Parathyroid adenoma (tissue), 2 donors: ENCODE results near the gene HES4.

Source experiments
- H2AFZ ChIP-seq: fragments of 300-600 bp; sonication (generic); one replicate; pipeline ENCODE4 v1.7.0; 2017; ENCODE audit warnings: antibody characterized with exemption, mild to moderate bottlenecking
- H3K27ac ChIP-seq: fragments of 300-600 bp; sonication (generic); one replicate; pipeline ENCODE4 v1.7.0; 2017
- H3K27me3 ChIP-seq: fragments of 300-600 bp; sonication (generic); one replicate; pipeline ENCODE4 v1.7.0; 2017; ENCODE audit warnings: low read length; ENCODE audit not compliant: control insufficient read depth, insufficient read depth
- H3K36me3 ChIP-seq: fragments of 300-600 bp; sonication (generic); one replicate; pipeline ENCODE4 v1.7.0; 2017; ENCODE audit warnings: low read length; ENCODE audit not compliant: control insufficient read depth, insufficient read depth
- H3K4me1 ChIP-seq: fragments of 300-600 bp; sonication (generic); one replicate; pipeline ENCODE4 v1.7.0; 2017; ENCODE audit warnings: control low read depth
- H3K4me2 ChIP-seq: fragments of 300-600 bp; sonication (generic); one replicate; pipeline ENCODE4 v1.7.0; 2017; ENCODE audit warnings: low read length
- H3K4me3 ChIP-seq: fragments of 300-600 bp; sonication (generic); one replicate; pipeline ENCODE4 v1.7.0; 2017; ENCODE audit warnings: low read depth, low read length
- H3K79me2 ChIP-seq: fragments of 300-600 bp; sonication (generic); one replicate; pipeline ENCODE4 v1.7.0; 2017; ENCODE audit warnings: control low read depth
- H3K9ac ChIP-seq: fragments of 300-600 bp; sonication (generic); one replicate; pipeline ENCODE4 v1.7.0; 2017; ENCODE audit warnings: mild to moderate bottlenecking
- H3K9me3 ChIP-seq: fragments of 300-600 bp; sonication (generic); one replicate; pipeline ENCODE4 v1.7.0; 2017; ENCODE audit warnings: low read length; ENCODE audit not compliant: control insufficient read depth
- CTCF ChIP-seq: fragments of 300-600 bp; sonication (generic); IDR thresholded peaks from one replicate; pipeline ENCODE4 v1.7.0; 2017; ENCODE audit warnings: antibody characterized with exemption, mild to moderate bottlenecking
- donor health status: primary hyperparathyroidism.

HES4 gene

DNA sequence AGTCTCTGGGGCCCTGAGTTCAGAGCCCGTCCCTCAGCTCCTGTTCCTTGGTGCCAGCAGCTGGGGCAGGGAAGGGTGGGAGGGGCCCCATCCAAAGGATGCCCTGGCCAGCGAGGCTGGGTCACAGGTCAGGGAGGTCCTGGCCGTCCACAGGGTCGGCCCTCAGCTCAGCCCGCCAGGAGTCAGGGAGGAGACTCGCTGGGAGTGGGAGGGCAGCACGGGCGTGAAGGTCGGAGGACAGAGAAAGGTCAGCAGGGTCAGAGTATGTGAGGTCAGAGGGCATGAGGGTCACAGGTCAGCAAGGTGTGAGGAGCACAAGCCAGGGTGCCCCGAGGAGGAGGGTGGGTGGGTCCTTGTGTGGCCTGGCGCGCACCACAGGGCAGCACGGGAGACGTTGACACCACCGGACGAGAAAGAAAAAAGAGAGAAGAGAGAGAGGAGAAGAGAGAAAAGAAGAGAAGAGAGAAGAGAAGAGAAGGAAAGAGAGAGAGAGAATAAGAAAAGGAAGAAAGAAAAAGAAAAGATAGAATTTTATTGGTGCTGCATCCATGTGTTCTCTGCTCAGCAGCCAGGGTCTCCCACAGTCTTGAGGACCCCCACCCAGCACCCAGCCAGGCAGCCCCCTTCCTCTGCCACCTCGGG is 25.1 kb downstream of the HES4 start:
- no peaks in the 10 kb centered on the region for H3K27me3 ChIP-seq
- H3K9me3 ChIP-seq: no peaks in the 10 kb centered on the region
- no peak for TF ChIP-seq CTCF
- H3K9ac ChIP-seq: no peak overlapping the region
- no peak overlapping the region for H2AFZ ChIP-seq
- no peaks in the 10 kb centered on the region for H3K79me2 ChIP-seq
- H3K27ac ChIP-seq: no peak overlapping the region
- H3K36me3 ChIP-seq: no peaks in the 10 kb centered on the region
- no peak overlapping the region for H3K4me2 ChIP-seq
- H3K4me3 ChIP-seq: no peak overlapping the region
- H3K4me1 ChIP-seq: no peaks in the 10 kb centered on the region

DNA sequence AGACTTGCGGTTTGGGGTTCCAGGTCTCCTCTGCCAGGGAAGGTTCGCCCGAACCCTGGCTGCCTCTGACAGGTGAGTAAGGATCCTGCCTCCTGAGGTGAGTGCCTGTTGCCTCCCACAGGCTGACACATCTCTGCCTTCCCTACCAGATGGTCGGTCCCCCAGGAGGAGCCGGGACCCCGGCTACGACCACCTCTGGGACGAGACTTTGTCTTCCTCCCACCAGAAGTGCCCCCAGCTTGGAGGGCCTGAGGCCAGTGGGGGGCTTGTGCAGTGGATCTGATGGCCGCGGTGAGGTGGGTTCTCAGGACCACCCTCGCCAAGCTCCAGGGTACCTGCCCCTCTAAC is 25.6 kb downstream of the HES4 start:
- H2AFZ ChIP-seq: no peak overlapping the region
- no peaks in the 10 kb centered on the region for H3K4me1 ChIP-seq
- no peak overlapping the region for H3K27ac ChIP-seq
- no peak overlapping the region for H3K4me2 ChIP-seq
- TF ChIP-seq CTCF: no peak
- H3K4me3 ChIP-seq: no peak overlapping the region
- H3K36me3 ChIP-seq: no peaks in the 10 kb centered on the region
- no peak overlapping the region for H3K9ac ChIP-seq
- H3K27me3 ChIP-seq: no peaks in the 10 kb centered on the region
- H3K79me2 ChIP-seq: no peaks in the 10 kb centered on the region
- H3K9me3 ChIP-seq: no peaks in the 10 kb centered on the region

DNA sequence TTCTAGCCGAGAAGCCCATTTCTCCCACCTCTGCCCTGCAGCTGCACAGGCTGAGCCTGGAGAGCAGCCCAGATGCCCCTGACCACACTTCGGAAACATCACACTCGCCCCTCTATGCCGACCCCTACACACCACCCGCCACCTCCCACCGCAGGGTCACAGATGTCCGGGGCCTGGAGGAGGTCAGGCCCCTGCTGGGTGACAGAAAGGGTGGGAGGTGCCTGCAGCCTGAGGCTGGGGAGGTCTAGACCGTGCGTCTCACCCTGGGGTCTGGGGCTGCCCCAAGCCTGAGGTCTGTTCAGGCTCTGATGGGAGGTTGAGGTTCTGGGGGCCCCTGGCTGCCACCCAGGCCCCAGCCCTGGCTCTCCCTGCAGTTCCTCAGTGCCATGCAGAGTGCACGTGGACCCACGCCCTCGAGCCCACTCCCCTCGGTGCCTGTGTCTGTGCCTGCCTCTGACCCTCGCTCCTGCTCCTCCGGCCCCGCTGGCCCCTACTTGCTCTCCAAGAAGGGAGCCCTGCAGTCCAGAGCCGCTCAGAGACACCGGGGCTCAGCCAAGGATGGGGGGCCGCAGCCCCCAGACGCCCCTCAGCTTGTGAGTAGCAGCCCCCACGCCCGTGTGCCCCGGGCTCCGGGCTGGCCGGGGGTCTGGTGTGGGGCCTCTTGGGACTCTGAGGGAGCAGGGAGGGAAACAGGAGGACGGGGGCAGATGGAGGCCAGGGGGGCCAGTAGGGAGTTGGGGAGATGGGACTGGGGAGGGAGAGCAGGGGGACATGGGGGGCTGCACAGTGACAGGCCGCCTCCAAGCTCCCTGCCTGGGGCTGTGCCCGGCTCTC is 26.2 kb downstream of the HES4 start:
- Histone ChIP-seq H3K4me3 (no peak overlapping the region), H3K9me3 (no peaks in the 10 kb centered on the region), H3K9ac (no peak overlapping the region), H3K27me3 (no peaks in the 10 kb centered on the region), H3K4me1 (no peaks in the 10 kb centered on the region), H2AFZ (no peak overlapping the region), H3K79me2 (no peaks in the 10 kb centered on the region), H3K36me3 (no peaks in the 10 kb centered on the region), H3K4me2 (no peak overlapping the region), H3K27ac (no peak overlapping the region)
- no peak for TF ChIP-seq CTCF

GRCh38 chr1:972726-973458 is 27.0 kb downstream of the HES4 start:
- H3K4me2 ChIP-seq: no peak overlapping the region
- no peak for TF ChIP-seq CTCF
- H3K9me3 ChIP-seq: no peaks in the 10 kb centered on the region
- no peak overlapping the region for H2AFZ ChIP-seq
- no peak overlapping the region for H3K27ac ChIP-seq
- no peak overlapping the region for H3K9ac ChIP-seq
- H3K27me3 ChIP-seq: no peaks in the 10 kb centered on the region
- H3K79me2 ChIP-seq: no peaks in the 10 kb centered on the region
- H3K36me3 ChIP-seq: no peaks in the 10 kb centered on the region
- H3K4me3 ChIP-seq: no peak overlapping the region
- H3K4me1 ChIP-seq: no peaks in the 10 kb centered on the region
